Ovary (tissue), 9 donors: ENCODE results near the gene GP5. TPM values are rescaled to one million over a fixed set of nuclear protein-coding genes. Genes with fewer than 3 reads are reported as not detected.

Experiments used
- DNase-seq, 5 donors: peaks; one replicate each; pipeline ENCODE4 v3.0.0-alpha.2; 2019 to 2020
- H3K27ac ChIP-seq, 2 donors: fragments of 200-600 bp; one replicate each; pipeline versions ENCODE4 v1.5.1 to v1.8.0; 2019 to 2022
- H3K27me3 ChIP-seq: fragments of 200-600 bp; one replicate; pipeline ENCODE4 v1.8.0; 2022
- H3K36me3 ChIP-seq: fragments of 200-600 bp; sonication (generic); one replicate; pipeline ENCODE4 v1.5.1; 2019
- H3K4me1 ChIP-seq: one replicate; pipeline ENCODE4 v1.8.1; 2013; ENCODE audit warnings: mild to moderate bottlenecking, moderate library complexity; ENCODE audit not compliant: insufficient read depth
- H3K4me3 ChIP-seq: fragments of 200-600 bp; sonication (generic); one replicate; pipeline ENCODE4 v1.5.1; 2017
- H3K9me3 ChIP-seq, 2 donors: fragments of 200-600 bp in 1 of 2; sonication (generic) in 1 of 2; one replicate each; pipeline versions ENCODE4 v1.5.1 to v1.8.1; 2013 to 2019; ENCODE audit warnings: mild to moderate bottlenecking in 1 of 2, moderate library complexity in 1 of 2
- EP300 ChIP-seq: sonication (generic); formaldehyde crosslinking; IDR thresholded peaks from one replicate; pipeline ENCODE4 v1.6.1; 2017; ENCODE audit warnings: antibody characterized with exemption
- POLR2A ChIP-seq: fragments of 450-650 bp; IDR thresholded peaks from one replicate; pipeline ENCODE4 v1.6.1; 2017; ENCODE audit warnings: antibody characterized with exemption, mild to moderate bottlenecking, moderate library complexity
- WGBS, 3 donors: extraction: QIAGEN DNeasy Blood & Tissue Kit in 1 of 3; methylation state at CpG; one replicate each; pipeline versions ENCODE4 v1.1.5 to v1.1.7; 2013 to 2017; 5-methylcytosine and 5-hydroxymethylcytosine counted together
- intact Hi-C, 4 donors: fragments of 100-400 bp; cut with DNase I; formaldehyde crosslinking; loops; one replicate each; pipeline versions ENCODE4 v1.11.0 to v1.15.1; 2022 to 2023
- polyA plus RNA-seq, 2 donors: library from polyadenylated mRNA; stranded (reverse); fragments of 200-250 nt in 1 of 2; fragments of 350-450 nt in 1 of 2; fragmentation: Illumina TruSeq in 1 of 2; extraction: RNeasy Lipid Tissue Mini Kit (QIAGEN cat#74804) in 1 of 2; gene quantifications; one replicate each; pipeline ENCODE4 v1.2.3, GENCODE V29; 2013 to 2014
- total RNA-seq, 7 donors: library from RNA; depleted of rRNA in 2 of 7; stranded (reverse); fragments of >200 nt in 2 of 7; fragmentation: NEBNext Ultra II Directional in 3 of 7; extraction: Animal tissue kit (Norgen Biotek cat#: 25700) in 3 of 7; gene quantifications; one replicate each; pipeline versions ENCODE4 v1.1.0 to v1.2.4, GENCODE V29; 2016 to 2023
- TF ChIP-seq, protein P1 (sequence below), 3 donors: fragments of 450-650 bp in 2 of 3; fragments of 200-600 bp in 1 of 3; IDR thresholded peaks; one replicate each; pipeline versions ENCODE4 v1.5.1 to v1.8.0; 2016 to 2022; ENCODE audit warnings: antibody characterized with exemption in 3 of 3, mild to moderate bottlenecking in 1 of 3
- donor health status: DM: no; HTN: no; CAD: no; lungs with moderate emphysema.
- donor health status: DM: no; HTN: no; CAD: no.
- donor health status: Bipolar disorder and iron deficiency.
- donor health status: DM: yes; HTN: yes; CAD: no.
- donor health status: DM: no; HTN: no; CAD: no.
- donor health status: DM: yes; HTN: yes; CAD: no.

The GP5 gene
- total and polyA plus RNA-seq, 9 donors, result 0.13 to 1.1 (median 0.38) TPM; not detected in 1

DNA sequence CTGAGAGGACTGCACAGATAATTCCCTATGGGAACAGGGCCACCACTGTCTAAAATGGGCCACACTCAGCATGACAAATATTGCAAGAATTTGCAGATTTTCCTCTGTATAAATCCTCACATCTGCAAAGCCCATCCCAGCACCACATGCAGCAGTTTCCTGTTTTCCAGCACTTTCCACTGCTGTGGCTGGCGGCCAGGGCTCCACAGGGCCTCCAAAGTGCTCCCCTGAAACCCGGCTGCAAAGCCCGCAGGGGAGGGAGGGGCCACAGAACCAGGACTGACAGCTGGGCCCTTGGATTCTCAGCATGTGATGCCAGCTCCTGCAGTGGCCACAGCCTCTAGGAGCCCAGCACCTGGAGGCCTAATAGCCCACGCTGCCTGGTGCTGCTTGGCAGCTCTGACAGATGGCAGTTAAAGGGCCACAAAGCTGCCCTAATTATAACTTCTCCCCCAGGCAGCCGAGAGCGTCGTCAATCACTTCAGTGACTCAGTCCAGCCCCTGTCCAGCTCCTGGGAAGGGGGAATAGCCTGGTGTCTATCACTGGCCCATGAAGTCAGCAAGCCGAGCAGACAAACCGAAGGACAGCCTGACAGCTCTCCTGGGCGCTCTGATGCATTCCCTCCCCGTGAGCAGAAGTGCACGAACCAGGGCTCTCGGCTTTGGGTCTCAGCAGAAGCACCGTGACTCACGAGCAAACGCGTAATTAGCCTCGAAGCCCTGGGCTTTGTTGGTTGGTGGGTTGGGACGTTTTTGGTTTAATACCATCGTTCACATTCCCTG lies 34.2 kb downstream of the GP5 start:
- peak in 1 of 5 donors; percentile 65 for DNase-seq
- no peak for TF ChIP-seq POLR2A
- no peak for TF ChIP-seq EP300
- TF ChIP-seq, protein P1, sequence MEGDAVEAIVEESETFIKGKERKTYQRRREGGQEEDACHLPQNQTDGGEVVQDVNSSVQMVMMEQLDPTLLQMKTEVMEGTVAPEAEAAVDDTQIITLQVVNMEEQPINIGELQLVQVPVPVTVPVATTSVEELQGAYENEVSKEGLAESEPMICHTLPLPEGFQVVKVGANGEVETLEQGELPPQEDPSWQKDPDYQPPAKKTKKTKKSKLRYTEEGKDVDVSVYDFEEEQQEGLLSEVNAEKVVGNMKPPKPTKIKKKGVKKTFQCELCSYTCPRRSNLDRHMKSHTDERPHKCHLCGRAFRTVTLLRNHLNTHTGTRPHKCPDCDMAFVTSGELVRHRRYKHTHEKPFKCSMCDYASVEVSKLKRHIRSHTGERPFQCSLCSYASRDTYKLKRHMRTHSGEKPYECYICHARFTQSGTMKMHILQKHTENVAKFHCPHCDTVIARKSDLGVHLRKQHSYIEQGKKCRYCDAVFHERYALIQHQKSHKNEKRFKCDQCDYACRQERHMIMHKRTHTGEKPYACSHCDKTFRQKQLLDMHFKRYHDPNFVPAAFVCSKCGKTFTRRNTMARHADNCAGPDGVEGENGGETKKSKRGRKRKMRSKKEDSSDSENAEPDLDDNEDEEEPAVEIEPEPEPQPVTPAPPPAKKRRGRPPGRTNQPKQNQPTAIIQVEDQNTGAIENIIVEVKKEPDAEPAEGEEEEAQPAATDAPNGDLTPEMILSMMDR (IDR thresholded peaks at IDR 0.05), result no peak
- H3K27ac ChIP-seq, result no peak overlapping the region
- no peak overlapping the region for H3K4me3 ChIP-seq
- H3K36me3 ChIP-seq, result no peaks in the 10 kb centered on the region
- intact Hi-C loops, result no loop called here
- no peaks in the 10 kb centered on the region for H3K9me3 ChIP-seq
- WGBS, 3 donors, result 48 to 72% (median 57%) methylated on average over 20 of the region's 20 CpGs
- H3K4me1 ChIP-seq, result peaks cover 3% of the 10 kb centered on the region
- H3K27me3 ChIP-seq, result no peaks in the 10 kb centered on the region

DNA sequence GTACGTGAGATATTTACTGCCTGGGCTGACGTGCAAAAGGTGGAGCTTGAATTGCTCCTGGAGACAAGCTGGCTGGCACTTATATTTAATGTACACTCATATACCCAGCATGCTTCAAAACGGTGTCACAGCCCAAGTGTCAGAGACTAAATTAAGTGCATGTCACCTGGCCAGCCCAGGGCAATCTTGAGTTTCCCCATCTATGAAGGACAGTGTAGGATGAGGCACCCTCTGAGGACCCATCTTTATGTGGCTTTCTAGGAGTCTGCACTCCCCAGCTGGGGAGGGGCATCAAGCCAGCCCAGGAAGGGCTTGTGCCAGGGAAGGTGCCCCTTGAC lies 34.8 kb downstream of the GP5 start:
- TF ChIP-seq POLR2A (no peak), EP300 (no peak)
- TF ChIP-seq, protein P1 (IDR thresholded peaks at IDR 0.05), result no peak
- H3K36me3 ChIP-seq, result no peaks in the 10 kb centered on the region
- no peaks in the 10 kb centered on the region for H3K9me3 ChIP-seq
- no peak for DNase-seq
- peaks cover 3% of the 10 kb centered on the region for H3K4me1 ChIP-seq
- intact Hi-C loops, result no loop called here
- H3K4me3 ChIP-seq, result no peak overlapping the region
- no peaks in the 10 kb centered on the region for H3K27me3 ChIP-seq
- H3K27ac ChIP-seq, result no peak overlapping the region
- 69 to 91% (median 69%) methylated on average over 3 of the region's 3 CpGs for WGBS, 3 donors

DNA sequence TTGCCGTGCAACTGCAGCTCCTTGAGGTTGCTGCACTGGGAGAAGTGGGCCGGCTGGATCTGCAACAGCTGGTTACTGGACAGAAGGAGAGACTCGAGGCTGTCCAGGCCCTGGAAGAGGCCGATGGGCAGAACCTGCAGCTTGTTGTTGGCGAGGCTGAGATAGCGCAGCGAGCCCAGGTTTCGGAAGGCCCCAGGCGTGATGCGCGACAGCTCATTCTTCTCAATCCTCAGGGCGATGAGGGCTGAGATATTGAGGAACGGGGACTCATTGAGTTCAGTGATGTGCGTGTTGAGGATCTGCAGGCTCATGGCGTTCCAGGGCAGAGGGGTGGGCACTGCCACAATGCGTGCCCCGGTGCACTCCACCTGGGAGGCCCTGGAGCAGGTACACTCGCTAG lies 38.5 kb downstream of the GP5 start:
- TF ChIP-seq, protein P1 (IDR thresholded peaks at IDR 0.05), result no peak
- TF ChIP-seq POLR2A (no peak), EP300 (no peak)
- Histone ChIP-seq H3K27ac (no peak overlapping the region), H3K4me3 (no peak overlapping the region), H3K27me3 (no peaks in the 10 kb centered on the region), H3K36me3 (no peaks in the 10 kb centered on the region), H3K9me3 (no peaks in the 10 kb centered on the region), H3K4me1 (peaks cover 13% of the 10 kb centered on the region)
- DNase-seq, result no peak
- WGBS, 3 donors, result 86 to 92% (median 90%) methylated on average over 18 of the region's 18 CpGs
- intact Hi-C loops, result no loop called here

DNA sequence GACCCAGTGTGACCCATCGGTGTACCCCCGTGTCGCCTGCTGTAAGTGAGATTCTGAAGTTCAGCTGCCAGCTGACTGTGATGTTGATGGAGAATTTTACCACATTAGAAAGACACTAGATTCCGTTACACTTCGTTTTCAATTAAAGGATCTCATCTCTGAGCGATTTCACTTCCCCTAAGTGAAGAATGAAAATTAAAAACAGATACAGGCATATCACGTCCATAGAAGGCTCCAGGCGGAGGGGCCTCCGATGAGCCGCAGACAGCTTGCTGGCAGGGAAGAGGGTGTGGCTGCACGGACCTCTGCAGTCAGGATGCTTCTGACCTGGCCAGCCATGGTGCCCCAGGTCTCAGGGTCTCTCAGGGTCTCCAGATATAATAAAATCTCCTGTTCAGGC lies 41.4 kb downstream of the GP5 start:
- WGBS, 3 donors, result 84 to 89% (median 88%) methylated on average over 11 of the region's 11 CpGs
- TF ChIP-seq POLR2A (no peak), EP300 (no peak)
- TF ChIP-seq, protein P1 (IDR thresholded peaks at IDR 0.05), result no peak

More for the DNA sequence above, 41.4 kb downstream of the GP5 start:
- no peak overlapping the region for H3K4me3 ChIP-seq
- H3K27ac ChIP-seq, result no peak overlapping the region
- DNase-seq, result no peak
- no peaks in the 10 kb centered on the region for H3K36me3 ChIP-seq
- no peaks in the 10 kb centered on the region for H3K9me3 ChIP-seq
- no peaks in the 10 kb centered on the region for H3K27me3 ChIP-seq
- H3K4me1 ChIP-seq, result peaks cover 12% of the 10 kb centered on the region
- intact Hi-C loops, result no loop called here
